Effector memory CD4-positive, alpha-beta T cell (primary cell): ENCODE measurements around the gene CENPP.
"Not testable (repeated sequence)": the region's sequence is repeated elsewhere in the genome, so short reads cannot be mapped to it uniquely, and the experiment has no call there.

Experiments used
- DNase-seq, 3 donors: peaks; one replicate each; pipeline ENCODE4 v3.0.0-alpha.2; 2020
- H3K27ac ChIP-seq: 2 replicates; pipeline ENCODE4 v1.7.0; 2013; ENCODE audit warnings: mild to moderate bottlenecking, low read length, moderate library complexity; ENCODE audit not compliant: insufficient read depth, poor library complexity, severe bottlenecking
- H3K27me3 ChIP-seq: replicated peaks from 2 replicates; pipeline ENCODE4 v1.7.0; 2013; ENCODE audit warnings: mild to moderate bottlenecking, low read length; ENCODE audit not compliant: insufficient read depth, control insufficient read depth, poor library complexity, severe bottlenecking
- H3K36me3 ChIP-seq: 2 replicates; pipeline ENCODE4 v1.7.0; 2013; ENCODE audit warnings: mild to moderate bottlenecking, low read length, moderate library complexity; ENCODE audit not compliant: control insufficient read depth, insufficient read depth
- H3K4me1 ChIP-seq: 2 replicates; pipeline ENCODE4 v1.7.0; 2013; ENCODE audit warnings: low read length, mild to moderate bottlenecking; ENCODE audit not compliant: control insufficient read depth, insufficient read depth, poor library complexity, severe bottlenecking
- H3K4me3 ChIP-seq: 2 replicates; pipeline ENCODE4 v1.7.0; 2013; ENCODE audit warnings: low read length, low read depth, mild to moderate bottlenecking; ENCODE audit not compliant: insufficient read depth, poor library complexity, severe bottlenecking
- H3K9me3 ChIP-seq: 2 replicates; pipeline ENCODE4 v1.7.0; 2013; ENCODE audit warnings: mild to moderate bottlenecking, low read length, moderate library complexity; ENCODE audit not compliant: control insufficient read depth

Gene CENPP

DNA sequence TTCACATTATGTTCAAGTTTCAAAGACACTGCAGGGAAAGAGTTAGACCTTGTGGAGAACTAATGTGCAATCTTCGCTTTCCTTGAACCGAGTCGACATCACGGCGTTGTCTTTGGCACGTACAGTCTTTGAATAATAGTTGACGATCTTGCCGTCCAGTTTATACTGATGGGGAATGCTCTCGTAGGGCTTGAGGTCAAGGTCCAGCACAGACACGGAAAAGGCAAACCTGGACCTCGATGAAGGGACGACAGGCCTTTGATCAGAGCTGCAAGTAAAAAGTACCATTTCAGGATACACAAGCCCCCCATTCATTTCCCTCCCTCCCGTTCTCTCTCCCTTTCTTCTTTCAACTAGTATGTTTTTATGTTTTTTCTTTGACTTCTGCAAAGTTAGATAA lies 290.0 kb downstream of the CENPP start:
- H3K4me1 ChIP-seq = no peaks in the 10 kb centered on the region
- no peak for DNase-seq
- no peak overlapping the region for H3K27ac ChIP-seq
- no peaks in the 10 kb centered on the region for H3K27me3 ChIP-seq
- H3K4me3 ChIP-seq = no peak overlapping the region
- H3K36me3 ChIP-seq = peaks cover 41% of the 10 kb centered on the region
- no peaks in the 10 kb centered on the region for H3K9me3 ChIP-seq

GRCh38 chr9:92616199-92616641 lies 290.5 kb downstream of the CENPP start:
- Histone ChIP-seq H3K27me3 (no peaks in the 10 kb centered on the region), H3K4me3 (no peak overlapping the region), H3K27ac (no peak overlapping the region), H3K36me3 (peaks cover 41% of the 10 kb centered on the region), H3K4me1 (no peaks in the 10 kb centered on the region), H3K9me3 (no peaks in the 10 kb centered on the region)
- no peak for DNase-seq

DNA sequence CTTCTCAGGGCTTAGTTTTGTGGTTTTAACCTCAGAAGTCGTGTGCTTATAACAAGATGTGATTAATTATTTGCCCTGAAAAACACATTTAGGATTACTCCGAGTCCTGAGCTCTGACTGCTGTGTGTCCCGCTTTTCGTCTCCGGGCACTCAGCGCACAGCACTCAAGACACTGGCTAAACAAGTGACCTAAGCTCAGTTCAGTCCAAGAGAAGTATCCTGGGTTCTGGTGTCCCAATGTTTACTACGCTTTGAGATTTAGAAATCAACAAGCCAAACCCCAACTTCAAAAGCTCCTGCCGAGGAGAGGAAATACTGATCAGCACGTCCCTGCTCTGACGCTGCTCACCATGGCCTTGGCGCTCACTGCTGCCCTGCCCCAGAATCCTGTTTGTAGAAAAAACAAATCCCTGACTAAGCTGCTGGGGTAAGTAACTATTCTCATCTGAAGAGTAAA lies 290.9 kb downstream of the CENPP start:
- no peaks in the 10 kb centered on the region for H3K4me1 ChIP-seq
- no peaks in the 10 kb centered on the region for H3K9me3 ChIP-seq
- no peak overlapping the region for H3K27ac ChIP-seq
- peaks cover 41% of the 10 kb centered on the region for H3K36me3 ChIP-seq
- H3K27me3 ChIP-seq = no peaks in the 10 kb centered on the region
- DNase-seq = no peak
- no peak overlapping the region for H3K4me3 ChIP-seq

DNA sequence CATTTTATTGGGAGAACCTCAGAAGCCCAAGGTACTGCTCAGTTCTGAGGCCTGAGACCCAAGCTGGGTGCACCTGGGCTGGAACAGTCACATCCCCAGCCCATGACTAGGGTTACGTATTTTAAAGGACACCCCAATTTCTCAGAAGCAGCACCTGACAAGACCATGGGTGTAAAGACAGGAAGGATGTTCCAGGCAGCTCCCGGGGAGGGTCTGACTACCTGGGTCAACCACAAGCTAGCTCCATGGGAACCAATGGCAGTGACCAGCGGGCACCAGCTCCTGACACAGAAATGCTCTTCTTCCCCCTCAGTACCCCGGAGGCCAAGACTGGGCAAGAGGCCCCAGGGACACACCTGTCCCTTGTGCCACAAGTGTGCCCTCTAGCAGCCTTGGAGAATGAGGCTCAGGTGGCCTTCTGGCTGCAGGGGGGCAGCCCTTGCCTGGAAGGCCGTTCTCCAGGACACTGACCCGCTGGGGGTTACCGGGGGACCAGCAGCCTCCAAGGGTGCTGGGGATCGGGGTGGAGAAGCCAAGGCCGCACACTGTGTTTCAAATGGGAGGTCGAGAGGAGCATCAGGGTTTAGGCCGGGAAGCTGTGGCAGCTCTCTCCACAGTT lies 291.6 kb downstream of the CENPP start:
- peaks cover 37% of the 10 kb centered on the region for H3K36me3 ChIP-seq
- no peak for DNase-seq

DNA sequence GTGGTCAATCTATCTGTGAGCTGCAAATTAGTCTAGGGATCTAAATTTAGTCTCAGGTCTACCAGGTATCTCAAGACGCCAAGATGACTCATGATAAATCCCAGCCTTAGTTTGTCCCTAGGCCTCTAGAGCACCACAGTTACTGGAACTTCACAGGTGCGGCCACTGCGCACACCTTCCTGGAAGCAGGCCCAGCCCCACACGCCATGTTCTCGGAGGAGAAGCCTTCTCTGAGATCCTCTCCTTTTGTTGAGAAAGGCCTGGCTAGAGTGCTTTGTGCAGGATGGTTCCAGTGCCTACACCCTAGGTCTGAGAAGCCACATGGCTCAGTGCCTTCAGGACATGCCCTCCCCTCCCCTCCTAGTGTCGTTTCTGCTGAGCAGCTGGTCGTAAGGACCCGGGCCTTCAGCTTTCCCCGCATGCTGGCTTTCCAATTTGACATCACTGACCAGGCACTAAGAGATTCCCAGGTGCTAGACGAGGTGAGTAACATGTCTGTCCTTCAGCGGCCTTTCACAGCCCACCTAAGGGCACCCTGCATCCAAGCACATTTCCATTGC lies 292.3 kb downstream of the CENPP start:
- H3K27ac ChIP-seq = no peak overlapping the region
- H3K27me3 ChIP-seq = no peaks in the 10 kb centered on the region
- no peaks in the 10 kb centered on the region for H3K4me1 ChIP-seq
- H3K9me3 ChIP-seq = no peaks in the 10 kb centered on the region
- DNase-seq = no peak
- H3K36me3 ChIP-seq = peaks cover 30% of the 10 kb centered on the region
- H3K4me3 ChIP-seq = no peak overlapping the region

More for the DNA sequence above, 291.6 kb downstream of the CENPP start:
- Histone ChIP-seq H3K4me3 (no peak overlapping the region), H3K27me3 (no peaks in the 10 kb centered on the region), H3K9me3 (no peaks in the 10 kb centered on the region), H3K27ac (no peak overlapping the region), H3K4me1 (no peaks in the 10 kb centered on the region)

GRCh38 chr9:92618633-92619225 lies 293.0 kb downstream of the CENPP start:
- Histone ChIP-seq H3K27me3 (no peaks in the 10 kb centered on the region), H3K27ac (no peak overlapping the region), H3K4me3 (no peak overlapping the region), H3K4me1 (no peaks in the 10 kb centered on the region), H3K36me3 (peaks cover 25% of the 10 kb centered on the region), H3K9me3 (no peaks in the 10 kb centered on the region)
- DNase-seq = no peak

GRCh38 chr9:92619601-92620300 lies 294.0 kb downstream of the CENPP start:
- Histone ChIP-seq H3K27ac (no peak overlapping the region), H3K27me3 (no peaks in the 10 kb centered on the region), H3K4me1 (no peaks in the 10 kb centered on the region), H3K4me3 (no peak overlapping the region), H3K9me3 (no peaks in the 10 kb centered on the region), H3K36me3 (peaks cover 21% of the 10 kb centered on the region)
- DNase-seq = no peak

DNA sequence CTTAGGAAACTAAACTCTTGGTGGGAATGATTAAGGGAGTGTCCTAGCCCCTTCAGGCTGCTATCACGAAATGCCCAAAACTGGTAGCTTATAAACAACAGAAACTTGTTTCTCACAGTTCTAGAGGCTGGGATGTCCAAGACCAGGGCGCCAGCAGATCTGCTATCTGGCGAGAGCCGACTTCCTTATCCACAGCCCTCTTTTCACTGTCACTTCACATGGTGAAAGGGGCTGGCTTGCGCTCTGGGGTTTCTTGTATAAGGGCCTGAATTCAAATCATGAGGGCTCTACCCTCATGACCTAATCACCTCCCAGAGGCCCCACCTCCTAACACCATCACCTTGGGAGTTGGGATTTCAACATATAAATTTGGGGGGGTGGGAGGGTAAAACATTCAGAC lies 295.1 kb downstream of the CENPP start:
- Histone ChIP-seq H3K27ac (no peak overlapping the region), H3K36me3 (peaks cover 21% of the 10 kb centered on the region), H3K4me1 (no peaks in the 10 kb centered on the region), H3K9me3 (no peaks in the 10 kb centered on the region), H3K27me3 (no peaks in the 10 kb centered on the region), H3K4me3 (no peak overlapping the region)
- DNase-seq = no peak

GRCh38 chr9:92623936-92624335 lies 298.2 kb downstream of the CENPP start:
- not testable (repeated sequence) for H3K4me1 ChIP-seq, H3K9me3 ChIP-seq, H3K27me3 ChIP-seq, H3K36me3 ChIP-seq, H3K27ac ChIP-seq, H3K4me3 ChIP-seq, DNase-seq

DNA sequence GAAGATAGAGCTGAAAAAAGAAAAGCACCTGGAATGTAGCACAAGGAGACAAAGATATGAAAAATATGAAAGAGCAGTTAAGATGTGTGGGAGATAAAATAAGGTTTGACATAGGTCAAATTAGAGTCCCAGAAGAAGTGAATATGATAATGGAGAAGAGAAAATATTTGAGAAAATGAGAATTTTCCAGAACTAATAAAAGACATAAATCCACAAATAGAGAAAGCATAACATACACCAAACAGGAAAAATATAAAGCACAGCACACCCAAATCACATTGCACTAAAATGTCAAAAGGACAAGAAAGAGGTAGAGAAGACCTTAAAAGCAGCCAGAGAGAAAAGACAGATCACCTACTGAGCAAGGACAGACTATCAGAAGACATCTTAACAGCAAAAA lies 300.7 kb downstream of the CENPP start:
- no peaks in the 10 kb centered on the region for H3K27me3 ChIP-seq
- no peak for DNase-seq
- no peaks in the 10 kb centered on the region for H3K4me1 ChIP-seq
- no peaks in the 10 kb centered on the region for H3K9me3 ChIP-seq
- no peak overlapping the region for H3K4me3 ChIP-seq
- no peaks in the 10 kb centered on the region for H3K36me3 ChIP-seq
- H3K27ac ChIP-seq = no peak overlapping the region
